Lower leg skin (tissue), 3 donors: Measurements from ENCODE around the gene SH3RF3.

ENCODE experiments used
- POLR2A ChIP-seq, 2 donors: fragments of 450-650 bp; IDR thresholded peaks; one replicate each; pipeline ENCODE4 v1.6.1; 2016 to 2017; ENCODE audit warnings: antibody characterized with exemption in 2 of 2, mild to moderate bottlenecking in 1 of 2, moderate library complexity in 1 of 2
- TF ChIP-seq, protein P1 (sequence below), 3 donors: fragments of 450-650 bp; IDR thresholded peaks; one replicate each; pipeline ENCODE4 v1.5.1; 2016; ENCODE audit warnings: antibody characterized with exemption in 3 of 3, mild to moderate bottlenecking in 3 of 3, moderate library complexity in 2 of 3

DNA sequence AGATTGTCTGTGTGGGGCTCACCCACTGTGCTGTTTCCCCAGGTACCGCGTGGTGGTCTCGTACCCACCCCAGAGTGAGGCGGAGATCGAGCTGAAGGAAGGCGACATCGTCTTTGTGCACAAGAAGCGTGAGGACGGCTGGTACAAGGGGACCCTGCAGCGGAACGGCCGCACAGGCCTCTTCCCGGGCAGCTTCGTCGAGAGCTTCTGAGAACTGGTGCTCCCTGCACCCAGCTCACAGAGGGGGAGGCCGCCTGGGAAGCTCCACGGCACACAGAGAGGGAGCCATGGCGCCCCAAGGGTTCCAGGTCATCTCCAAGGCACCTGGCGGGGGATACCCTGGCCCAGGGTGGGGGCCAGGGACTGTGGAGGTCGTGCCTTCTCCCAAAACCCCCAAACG is 372.5 kb downstream of the SH3RF3 start:
- TF ChIP-seq, protein P1, sequence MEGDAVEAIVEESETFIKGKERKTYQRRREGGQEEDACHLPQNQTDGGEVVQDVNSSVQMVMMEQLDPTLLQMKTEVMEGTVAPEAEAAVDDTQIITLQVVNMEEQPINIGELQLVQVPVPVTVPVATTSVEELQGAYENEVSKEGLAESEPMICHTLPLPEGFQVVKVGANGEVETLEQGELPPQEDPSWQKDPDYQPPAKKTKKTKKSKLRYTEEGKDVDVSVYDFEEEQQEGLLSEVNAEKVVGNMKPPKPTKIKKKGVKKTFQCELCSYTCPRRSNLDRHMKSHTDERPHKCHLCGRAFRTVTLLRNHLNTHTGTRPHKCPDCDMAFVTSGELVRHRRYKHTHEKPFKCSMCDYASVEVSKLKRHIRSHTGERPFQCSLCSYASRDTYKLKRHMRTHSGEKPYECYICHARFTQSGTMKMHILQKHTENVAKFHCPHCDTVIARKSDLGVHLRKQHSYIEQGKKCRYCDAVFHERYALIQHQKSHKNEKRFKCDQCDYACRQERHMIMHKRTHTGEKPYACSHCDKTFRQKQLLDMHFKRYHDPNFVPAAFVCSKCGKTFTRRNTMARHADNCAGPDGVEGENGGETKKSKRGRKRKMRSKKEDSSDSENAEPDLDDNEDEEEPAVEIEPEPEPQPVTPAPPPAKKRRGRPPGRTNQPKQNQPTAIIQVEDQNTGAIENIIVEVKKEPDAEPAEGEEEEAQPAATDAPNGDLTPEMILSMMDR (IDR thresholded peaks at IDR 0.05) = no peak
- TF ChIP-seq POLR2A (IDR thresholded peaks at IDR 0.05) = no peak
